ENCODE results near the gene CAMTA1.

DNA sequence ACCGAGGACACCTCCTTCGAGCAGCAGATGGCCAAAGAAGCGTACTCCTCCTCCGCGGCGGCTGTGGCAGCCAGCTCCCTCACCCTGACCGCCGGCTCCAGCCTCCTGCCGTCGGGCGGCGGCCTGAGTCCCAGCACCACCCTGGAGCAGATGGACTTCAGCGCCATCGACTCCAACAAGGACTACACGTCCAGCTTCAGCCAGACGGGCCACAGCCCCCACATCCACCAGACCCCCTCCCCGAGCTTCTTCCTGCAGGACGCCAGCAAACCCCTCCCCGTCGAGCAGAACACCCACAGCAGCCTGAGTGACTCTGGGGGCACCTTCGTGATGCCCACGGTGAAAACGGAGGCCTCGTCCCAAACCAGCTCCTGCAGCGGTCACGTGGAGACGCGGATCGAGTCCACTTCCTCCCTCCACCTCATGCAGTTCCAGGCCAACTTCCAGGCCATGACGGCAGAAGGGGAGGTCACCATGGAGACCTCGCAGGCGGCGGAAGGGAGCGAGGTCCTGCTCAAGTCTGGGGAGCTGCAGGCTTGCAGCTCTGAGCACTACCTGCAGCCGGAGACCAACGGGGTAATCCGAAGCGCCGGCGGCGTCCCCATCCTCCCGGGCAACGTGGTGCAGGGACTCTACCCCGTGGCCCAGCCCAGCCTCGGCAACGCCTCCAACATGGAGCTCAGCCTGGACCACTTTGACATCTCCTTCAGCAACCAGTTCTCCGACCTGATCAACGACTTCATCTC, 879.1 kb downstream of the CAMTA1 start:
- TF ChIP-seq POLR2AphosphoS5 (IDR thresholded peaks at IDR 0.05; ENCODE audit: low read depth, low read length) (no peak), TAF1 (IDR thresholded peaks at IDR 0.05; ENCODE audit: borderline replicate concordance, low read depth, low read length) (no peak), NRF1 (IDR thresholded peaks at IDR 0.05; ENCODE audit: low read depth, low read length) (no peak), CTCF (IDR thresholded peaks at IDR 0.05) (no peak), ELF1 (IDR thresholded peaks at IDR 0.05) (no peak), FOXM1 (IDR thresholded peaks at IDR 0.05; ENCODE audit: low read depth) (no peak), NFIC (IDR thresholded peaks at IDR 0.05; ENCODE audit: borderline replicate concordance) (no peak), EZH2phosphoT487 (IDR thresholded peaks at IDR 0.05; ENCODE audit: borderline replicate concordance, low read depth) (no peak), USF2 (IDR thresholded peaks at IDR 0.05; ENCODE audit: borderline replicate concordance, low read depth, low read length) (no peak), JUND (IDR thresholded peaks at IDR 0.05) (no peak), PBX3 (IDR thresholded peaks at IDR 0.05) (no peak), MXI1 (IDR thresholded peaks at IDR 0.05; ENCODE audit: low read depth, low read length) (no peak), TEAD4 (IDR thresholded peaks at IDR 0.05; ENCODE audit: borderline replicate concordance, insufficient read depth) (no peak), RXRA (IDR thresholded peaks at IDR 0.05; ENCODE audit: borderline replicate concordance, low read depth) (no peak)
